GM12891 (cell line): ENCODE measurements around the gene ADAMTS19. TPM values are rescaled to one million over a fixed set of nuclear protein-coding genes. Genes with fewer than 3 reads are reported as not detected.
"Not testable (repeated sequence)": the region's sequence is repeated elsewhere in the genome, so short reads cannot be mapped to it uniquely, and the experiment has no call there.

ENCODE experiments used
- DNase-seq: peaks from one replicate; pipeline ENCODE4 v3.0.0; 2011; ENCODE audit warnings: low spot score; ENCODE audit not compliant: insufficient read length
- FAIRE-seq: peaks from 2 replicates; lab custom pipeline; 2011; peaks lifted over from hg19 to GRCh38; lab: Jason Lieb, UNC
- PAX5 ChIP-seq: IDR thresholded peaks from 2 replicates; pipeline ENCODE4 v1.6.1; 2011; ENCODE audit warnings: low read length, moderate library complexity, mild to moderate bottlenecking; ENCODE audit not compliant: insufficient read depth, severe bottlenecking
- POLR2A ChIP-seq: IDR thresholded peaks from 2 replicates; pipeline ENCODE4 v1.6.1; 2011; ENCODE audit warnings: low read depth, low read length, control low read depth
- POLR2AphosphoS5 ChIP-seq: IDR thresholded peaks from 2 replicates; pipeline ENCODE4 v1.6.1; 2011; ENCODE audit warnings: low read depth, low read length, control low read depth
- POU2F2 ChIP-seq: IDR thresholded peaks from 2 replicates; pipeline ENCODE4 v1.6.1; 2011; ENCODE audit warnings: low read depth, mild to moderate bottlenecking, control low read depth, low read length, moderate library complexity
- SPI1 ChIP-seq: IDR thresholded peaks from 2 replicates; pipeline ENCODE4 v1.6.1; 2011; ENCODE audit warnings: low read depth, low read length, control low read depth
- TAF1 ChIP-seq: IDR thresholded peaks from 2 replicates; pipeline ENCODE4 v1.6.1; 2011; ENCODE audit warnings: low read depth, low read length, control low read depth
- polyA plus RNA-seq: library from polyadenylated mRNA; unstranded; fragments of >200 nt; gene quantifications from one replicate; pipeline ENCODE4 v1.2.1, GENCODE V29; 2012; ENCODE audit warnings: low read depth, missing spikeins, inconsistent platforms; ENCODE audit not compliant: missing spikeins

The ADAMTS19 gene, protein sequence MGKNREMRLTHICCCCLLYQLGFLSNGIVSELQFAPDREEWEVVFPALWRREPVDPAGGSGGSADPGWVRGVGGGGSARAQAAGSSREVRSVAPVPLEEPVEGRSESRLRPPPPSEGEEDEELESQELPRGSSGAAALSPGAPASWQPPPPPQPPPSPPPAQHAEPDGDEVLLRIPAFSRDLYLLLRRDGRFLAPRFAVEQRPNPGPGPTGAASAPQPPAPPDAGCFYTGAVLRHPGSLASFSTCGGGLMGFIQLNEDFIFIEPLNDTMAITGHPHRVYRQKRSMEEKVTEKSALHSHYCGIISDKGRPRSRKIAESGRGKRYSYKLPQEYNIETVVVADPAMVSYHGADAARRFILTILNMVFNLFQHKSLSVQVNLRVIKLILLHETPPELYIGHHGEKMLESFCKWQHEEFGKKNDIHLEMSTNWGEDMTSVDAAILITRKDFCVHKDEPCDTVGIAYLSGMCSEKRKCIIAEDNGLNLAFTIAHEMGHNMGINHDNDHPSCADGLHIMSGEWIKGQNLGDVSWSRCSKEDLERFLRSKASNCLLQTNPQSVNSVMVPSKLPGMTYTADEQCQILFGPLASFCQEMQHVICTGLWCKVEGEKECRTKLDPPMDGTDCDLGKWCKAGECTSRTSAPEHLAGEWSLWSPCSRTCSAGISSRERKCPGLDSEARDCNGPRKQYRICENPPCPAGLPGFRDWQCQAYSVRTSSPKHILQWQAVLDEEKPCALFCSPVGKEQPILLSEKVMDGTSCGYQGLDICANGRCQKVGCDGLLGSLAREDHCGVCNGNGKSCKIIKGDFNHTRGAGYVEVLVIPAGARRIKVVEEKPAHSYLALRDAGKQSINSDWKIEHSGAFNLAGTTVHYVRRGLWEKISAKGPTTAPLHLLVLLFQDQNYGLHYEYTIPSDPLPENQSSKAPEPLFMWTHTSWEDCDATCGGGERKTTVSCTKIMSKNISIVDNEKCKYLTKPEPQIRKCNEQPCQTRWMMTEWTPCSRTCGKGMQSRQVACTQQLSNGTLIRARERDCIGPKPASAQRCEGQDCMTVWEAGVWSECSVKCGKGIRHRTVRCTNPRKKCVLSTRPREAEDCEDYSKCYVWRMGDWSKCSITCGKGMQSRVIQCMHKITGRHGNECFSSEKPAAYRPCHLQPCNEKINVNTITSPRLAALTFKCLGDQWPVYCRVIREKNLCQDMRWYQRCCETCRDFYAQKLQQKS
- polyA plus RNA-seq = not detected

DNA sequence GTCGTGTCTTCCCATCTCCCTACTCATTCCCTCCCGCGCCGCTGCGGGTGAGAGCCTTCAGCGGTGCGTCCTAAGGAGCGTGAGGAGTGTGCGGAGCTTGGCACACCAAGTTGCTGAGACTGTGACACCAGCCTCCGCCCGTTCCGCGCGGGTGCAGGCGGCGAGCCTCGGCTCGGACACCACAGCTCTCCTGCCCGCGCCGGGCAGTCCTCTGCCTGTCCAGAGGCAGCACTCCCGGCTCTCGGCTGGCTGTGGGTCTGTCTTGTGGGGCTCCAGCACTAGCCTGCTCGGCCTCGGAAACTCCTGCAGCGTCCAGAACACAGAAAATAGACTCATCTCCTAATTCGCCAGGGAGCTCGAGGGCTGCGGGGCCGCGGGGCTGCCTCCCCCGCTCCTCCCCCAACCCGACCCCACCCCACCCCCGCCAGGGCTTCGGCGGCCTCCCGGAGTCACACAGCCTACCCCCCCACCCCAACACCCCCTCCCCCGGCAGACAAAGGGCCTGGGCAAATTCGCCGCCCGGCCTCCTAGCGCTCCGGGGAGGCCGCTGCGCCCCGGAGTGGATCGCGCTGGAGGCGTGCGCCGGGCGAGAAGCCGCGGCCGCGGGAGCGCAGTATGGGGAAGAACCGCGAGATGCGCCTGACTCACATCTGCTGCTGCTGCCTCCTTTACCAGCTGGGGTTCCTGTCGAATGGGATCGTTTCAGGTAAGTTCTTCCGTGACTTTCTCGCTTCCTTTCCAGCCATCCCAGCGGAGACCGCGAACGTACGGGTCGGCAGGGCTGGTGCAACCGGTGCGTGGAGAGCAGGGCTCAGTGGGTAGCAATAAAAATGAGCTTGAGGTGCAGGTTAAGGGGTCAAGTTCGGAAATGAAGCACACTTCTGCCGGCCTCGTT lies at the start of gene ADAMTS19:
TSS of gene ADAMTS19 (plus strand) at position 522 of the 895 bp plus-strand sequence. CDS start at position 616, 94 bp downstream.
- DNase-seq (peak; percentile 25), FAIRE-seq (no peak)
- TF ChIP-seq POLR2AphosphoS5 (no peak), TAF1 (no peak), POLR2A (no peak), SPI1 (no peak), POU2F2 (no peak), PAX5 (no peak)

DNA sequence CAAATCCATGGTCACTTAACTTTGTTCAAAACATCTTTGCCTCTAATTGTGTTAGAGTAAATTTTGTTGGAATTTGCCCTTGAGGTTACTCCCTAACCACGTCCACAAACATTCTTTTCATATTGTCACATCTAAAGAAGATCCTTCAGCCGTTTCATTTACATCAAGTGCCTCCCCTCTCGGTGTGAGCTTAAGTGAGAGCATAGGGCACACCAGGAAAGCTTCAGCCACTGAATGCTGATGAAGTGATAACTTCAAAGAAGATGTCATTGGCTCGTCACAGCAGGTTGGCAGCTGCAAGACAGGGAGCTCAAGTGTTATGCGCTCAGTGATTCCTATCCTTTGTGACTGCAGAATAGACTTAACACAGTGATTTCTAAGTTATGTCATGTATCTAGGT lies 49.6 kb upstream of the ADAMTS19 start:
- FAIRE-seq (no peak), DNase-seq (no peak)
- TF ChIP-seq TAF1 = no peak
- no peak for TF ChIP-seq POLR2AphosphoS5
- TF ChIP-seq POLR2A = no peak
- no peak for TF ChIP-seq PAX5
- TF ChIP-seq POU2F2 = no peak
- no peak for TF ChIP-seq SPI1

DNA sequence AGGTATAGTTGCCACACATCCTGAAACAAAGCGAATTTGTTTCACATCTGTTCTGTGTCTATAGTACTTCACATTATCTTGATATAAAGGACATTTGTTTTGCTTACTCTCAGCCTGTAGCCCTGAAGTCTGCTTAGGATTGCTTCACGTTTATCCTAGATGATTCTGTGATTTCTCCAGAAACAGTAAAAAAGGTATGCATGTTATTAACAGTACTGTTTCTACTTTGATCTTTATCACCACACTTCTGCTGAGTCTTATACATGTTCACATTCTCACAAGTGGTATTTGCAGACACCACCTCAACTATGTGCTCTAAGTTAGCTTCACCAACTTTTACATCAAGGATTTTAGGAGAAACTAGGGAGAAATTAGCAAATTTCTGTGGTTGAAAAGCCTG lies 47.4 kb upstream of the ADAMTS19 start:
- FAIRE-seq = no peak
- TF ChIP-seq POU2F2 (no peak), POLR2A (no peak), POLR2AphosphoS5 (no peak), TAF1 (no peak), SPI1 (no peak), PAX5 (no peak)

DNA sequence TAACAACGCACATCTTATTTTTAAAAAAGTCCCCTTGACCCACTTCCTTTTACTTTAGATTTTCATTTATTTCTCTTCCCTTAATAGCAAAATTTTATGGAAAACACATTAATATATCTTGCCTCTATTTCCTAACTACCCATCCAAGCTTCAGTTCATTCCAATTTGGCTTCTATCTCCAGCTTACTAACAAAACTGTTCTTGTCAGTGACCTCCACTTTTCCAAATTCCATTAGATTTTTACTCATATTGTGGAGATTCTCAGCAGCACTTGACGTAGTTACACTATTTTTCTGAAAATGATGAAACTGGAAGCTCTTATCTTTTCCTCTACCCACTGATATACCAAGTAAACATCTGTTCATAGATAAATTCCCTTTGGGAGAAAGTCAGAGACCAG lies 46.5 kb upstream of the ADAMTS19 start:
- FAIRE-seq = no peak
- no peak for DNase-seq
- no peak for TF ChIP-seq SPI1
- no peak for TF ChIP-seq POLR2A
- TF ChIP-seq POU2F2 = no peak
- no peak for TF ChIP-seq TAF1
- no peak for TF ChIP-seq POLR2AphosphoS5
- TF ChIP-seq PAX5 = no peak

More for the DNA sequence above, 47.4 kb upstream of the ADAMTS19 start:
- DNase-seq = no peak

DNA sequence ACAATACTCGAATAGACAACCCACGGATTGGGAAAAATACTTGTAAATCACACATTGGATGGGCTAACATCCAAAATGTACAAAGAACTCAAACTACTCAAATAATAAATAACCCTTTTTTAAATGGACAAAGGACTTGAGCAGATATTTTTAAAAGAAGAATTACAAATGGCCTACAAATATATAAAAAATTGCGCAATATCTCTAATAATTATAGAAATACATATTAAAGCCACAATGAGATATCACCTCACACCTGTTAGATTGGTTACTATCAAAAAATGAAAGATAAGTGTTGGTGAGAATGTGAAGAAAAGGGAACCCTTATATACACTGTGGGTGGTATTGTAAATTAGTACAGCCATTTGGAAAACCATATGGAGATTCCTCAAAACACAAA lies 40.8 kb upstream of the ADAMTS19 start:
- no peak for TF ChIP-seq POU2F2
- no peak for TF ChIP-seq POLR2AphosphoS5
- TF ChIP-seq SPI1 = no peak
- no peak for TF ChIP-seq PAX5
- no peak for TF ChIP-seq POLR2A
- TF ChIP-seq TAF1 = no peak
- FAIRE-seq (no peak), DNase-seq (no peak)

DNA sequence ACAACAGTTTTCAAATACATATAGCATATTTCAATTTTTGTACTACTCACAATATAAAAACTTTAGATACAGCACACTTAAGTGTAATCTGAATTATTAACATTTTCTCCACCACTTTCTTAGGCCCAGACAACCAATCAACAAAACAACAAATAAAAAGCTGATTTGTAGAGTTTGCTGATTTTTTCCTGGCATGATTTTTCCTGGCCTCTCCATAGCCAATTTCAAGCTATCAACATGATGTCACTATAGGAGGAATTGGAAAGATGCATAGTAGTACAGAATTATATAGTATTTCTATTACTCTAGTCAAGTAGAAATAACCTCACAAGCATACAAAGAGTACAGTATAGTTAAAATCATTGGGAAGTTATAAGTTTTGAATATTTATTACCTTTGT lies 35.1 kb upstream of the ADAMTS19 start:
- FAIRE-seq (no peak), DNase-seq (no peak)
- TF ChIP-seq SPI1 (no peak), POLR2AphosphoS5 (no peak), POLR2A (no peak), TAF1 (no peak), PAX5 (no peak), POU2F2 (no peak)

DNA sequence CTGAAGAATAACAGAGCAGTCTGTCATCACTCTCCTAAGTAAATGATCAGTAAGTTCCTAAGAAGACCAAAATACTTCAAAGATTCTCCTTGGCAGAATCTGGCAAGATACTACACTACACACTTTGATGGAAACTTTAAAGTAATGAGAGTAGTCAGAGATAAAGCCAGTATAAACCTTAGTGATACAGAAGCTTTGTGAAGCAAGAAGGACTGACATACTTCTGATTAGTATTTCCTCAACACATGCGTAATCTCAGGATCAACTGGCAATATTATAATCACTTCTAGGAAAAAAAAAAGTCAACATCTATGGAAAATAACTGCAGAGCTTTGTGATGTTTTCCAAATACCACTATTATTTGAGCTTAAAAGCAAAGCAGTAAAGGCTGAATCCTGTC lies 34.0 kb upstream of the ADAMTS19 start:
- FAIRE-seq (no peak), DNase-seq (no peak)

DNA sequence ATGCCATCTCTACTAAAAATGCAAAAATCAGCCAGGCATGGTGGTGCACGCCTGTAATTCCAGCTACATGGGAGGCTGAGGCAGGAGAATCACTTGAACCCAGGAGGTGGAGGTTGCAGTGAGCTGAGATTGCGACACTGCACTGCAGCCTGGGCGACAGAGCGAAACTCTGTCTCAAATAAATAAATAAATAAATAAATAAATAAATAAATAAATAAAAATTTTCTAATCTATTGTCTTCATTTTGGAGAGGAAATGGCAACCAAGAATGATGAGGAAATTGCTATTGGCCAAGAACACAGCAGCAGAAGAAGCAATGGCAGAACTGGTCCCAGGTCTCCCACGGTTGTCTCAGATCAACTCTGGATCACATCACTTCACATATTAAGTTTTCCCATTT lies 31.5 kb upstream of the ADAMTS19 start:
- not testable (repeated sequence) for DNase-seq, FAIRE-seq

More for the DNA sequence above, 34.0 kb upstream of the ADAMTS19 start:
- TF ChIP-seq PAX5 (no peak), POU2F2 (no peak), POLR2AphosphoS5 (no peak), POLR2A (no peak), TAF1 (no peak), SPI1 (no peak)

DNA sequence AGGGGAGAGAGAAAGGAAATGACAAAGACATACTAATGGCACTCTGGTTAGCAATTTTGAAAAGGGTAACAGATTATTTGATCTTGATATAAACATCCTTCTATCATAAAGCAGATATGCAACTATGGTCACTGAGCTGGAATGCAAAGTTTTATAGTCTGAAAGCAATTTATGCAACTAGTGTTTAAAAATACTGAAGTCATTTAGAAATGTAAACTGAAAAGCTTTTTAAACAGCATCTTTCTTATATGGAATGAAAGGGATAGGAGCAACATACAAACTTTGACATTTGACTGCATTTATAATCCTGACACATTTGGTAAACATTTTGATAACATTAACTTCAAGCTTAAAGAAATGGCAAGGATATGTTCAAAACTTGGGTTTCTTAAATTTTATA lies 28.7 kb upstream of the ADAMTS19 start:
- TF ChIP-seq TAF1 (no peak), POLR2AphosphoS5 (no peak), POLR2A (no peak), SPI1 (no peak), POU2F2 (no peak), PAX5 (no peak)
- no peak for FAIRE-seq
- DNase-seq = no peak
